ENCODE results near the gene RGS12.

The RGS12 gene

GRCh38 chr4:3301450-3302172 lies 8.8 kb downstream of the RGS12 start:
- peak; percentile 46 for DNase-seq (ENCODE audit: low spot score)
- no peak overlapping the region for H3K4me3 ChIP-seq
- TF ChIP-seq, protein P1, sequence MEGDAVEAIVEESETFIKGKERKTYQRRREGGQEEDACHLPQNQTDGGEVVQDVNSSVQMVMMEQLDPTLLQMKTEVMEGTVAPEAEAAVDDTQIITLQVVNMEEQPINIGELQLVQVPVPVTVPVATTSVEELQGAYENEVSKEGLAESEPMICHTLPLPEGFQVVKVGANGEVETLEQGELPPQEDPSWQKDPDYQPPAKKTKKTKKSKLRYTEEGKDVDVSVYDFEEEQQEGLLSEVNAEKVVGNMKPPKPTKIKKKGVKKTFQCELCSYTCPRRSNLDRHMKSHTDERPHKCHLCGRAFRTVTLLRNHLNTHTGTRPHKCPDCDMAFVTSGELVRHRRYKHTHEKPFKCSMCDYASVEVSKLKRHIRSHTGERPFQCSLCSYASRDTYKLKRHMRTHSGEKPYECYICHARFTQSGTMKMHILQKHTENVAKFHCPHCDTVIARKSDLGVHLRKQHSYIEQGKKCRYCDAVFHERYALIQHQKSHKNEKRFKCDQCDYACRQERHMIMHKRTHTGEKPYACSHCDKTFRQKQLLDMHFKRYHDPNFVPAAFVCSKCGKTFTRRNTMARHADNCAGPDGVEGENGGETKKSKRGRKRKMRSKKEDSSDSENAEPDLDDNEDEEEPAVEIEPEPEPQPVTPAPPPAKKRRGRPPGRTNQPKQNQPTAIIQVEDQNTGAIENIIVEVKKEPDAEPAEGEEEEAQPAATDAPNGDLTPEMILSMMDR (IDR thresholded peaks at IDR 0.05): no peak
- H3K27ac ChIP-seq: no peak overlapping the region

DNA sequence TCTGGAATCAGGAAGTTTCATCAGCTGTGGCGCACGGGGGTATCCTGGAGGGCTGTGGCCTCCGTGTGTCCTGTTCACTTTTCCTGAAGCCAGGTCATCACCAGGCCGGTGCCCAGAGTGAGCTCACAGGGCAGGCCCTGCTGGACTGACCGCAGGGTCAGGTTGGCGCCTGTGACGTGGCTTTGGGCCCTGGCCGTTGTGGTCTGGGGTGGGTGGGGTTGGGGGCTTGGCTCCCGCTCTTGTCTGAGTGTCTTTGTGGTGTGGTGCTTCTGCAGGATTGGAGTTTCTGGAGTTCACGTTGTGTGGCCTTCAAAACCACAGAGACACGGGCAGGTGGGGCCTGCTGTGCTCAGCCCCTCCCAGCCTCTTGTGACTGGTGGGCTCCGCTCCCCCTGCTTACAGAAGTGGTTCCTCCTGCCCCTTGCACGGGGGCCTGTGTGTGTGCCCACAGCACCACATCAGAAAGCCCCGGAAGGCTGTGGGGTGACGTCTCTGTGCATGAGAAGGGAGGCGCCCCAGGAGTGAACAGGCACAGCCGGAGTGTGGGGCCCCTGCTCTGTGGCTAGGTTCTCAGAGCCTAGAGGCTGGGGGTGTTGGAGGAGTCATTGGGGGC lies 9.5 kb downstream of the RGS12 start:
- Histone ChIP-seq H3K27ac (no peak overlapping the region), H3K4me3 (no peak overlapping the region)
- TF ChIP-seq, protein P1 (IDR thresholded peaks at IDR 0.05): no peak
- peak; percentile 64 for DNase-seq (ENCODE audit: low spot score)

GRCh38 chr4:3302786-3303564 lies 10.2 kb downstream of the RGS12 start:
- Histone ChIP-seq H3K27ac (no peak overlapping the region), H3K4me3 (no peak overlapping the region)
- DNase-seq (ENCODE audit: low spot score): peak; percentile 66
- TF ChIP-seq, protein P1 (IDR thresholded peaks at IDR 0.05): no peak

DNA sequence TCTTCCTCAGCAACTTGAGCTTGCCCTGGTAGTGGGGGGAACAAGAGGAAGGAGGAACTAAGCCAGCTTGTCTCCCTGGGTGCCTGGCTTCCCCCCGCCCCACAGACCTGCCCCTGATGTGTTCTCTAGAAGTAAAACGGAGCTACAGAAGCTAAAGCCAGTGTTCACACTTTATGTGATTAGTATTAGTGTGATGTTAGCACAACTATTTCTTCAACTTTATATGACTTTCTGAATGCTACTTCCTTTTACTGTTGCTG lies 10.7 kb downstream of the RGS12 start:
- H3K4me3 ChIP-seq: no peak overlapping the region
- TF ChIP-seq, protein P1 (IDR thresholded peaks at IDR 0.05): no peak
- DNase-seq (ENCODE audit: low spot score): no peak
- no peak overlapping the region for H3K27ac ChIP-seq

DNA sequence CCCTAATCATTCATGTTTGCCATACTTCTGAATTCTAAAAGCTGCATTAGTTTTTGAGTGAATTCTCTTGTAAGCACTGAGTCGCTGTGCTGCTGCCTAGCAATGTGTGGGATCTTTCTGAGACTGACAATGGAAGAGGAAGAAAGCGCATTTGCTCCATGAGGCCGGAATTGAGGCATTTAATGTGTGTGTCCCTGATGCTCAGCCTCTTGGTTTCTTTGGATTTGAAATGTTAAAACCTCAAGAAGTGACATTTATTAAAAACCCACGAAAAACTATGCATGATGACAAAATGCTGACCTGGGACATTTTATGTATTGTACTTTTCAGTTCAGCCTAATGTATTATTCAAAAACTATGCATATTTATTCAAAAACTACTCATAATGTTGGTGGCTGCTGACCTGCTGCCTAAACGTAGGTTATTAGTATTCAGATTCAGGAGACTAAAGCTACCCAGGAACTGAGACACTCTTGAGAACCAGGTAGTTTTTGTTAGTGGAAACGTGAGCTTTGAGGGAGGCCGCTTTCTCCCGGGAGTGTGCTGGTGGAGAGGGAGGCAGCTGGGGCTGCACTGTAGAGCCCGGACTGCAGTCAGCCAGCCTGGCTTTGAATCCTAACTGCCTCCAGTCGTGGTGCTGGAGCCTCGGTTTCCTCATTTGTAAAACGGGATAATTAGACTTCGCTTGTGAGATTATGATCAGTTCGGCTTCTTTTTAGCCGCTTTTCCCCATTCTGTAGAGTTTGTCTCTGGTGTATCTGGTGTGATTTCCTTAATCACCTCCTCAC lies 11.3 kb downstream of the RGS12 start:
- DNase-seq (ENCODE audit: low spot score): peak; percentile 47
- H3K4me3 ChIP-seq: peak overlapping the region; percentile 54
- TF ChIP-seq, protein P1 (IDR thresholded peaks at IDR 0.05): no peak
- H3K27ac ChIP-seq: no peak overlapping the region

DNA sequence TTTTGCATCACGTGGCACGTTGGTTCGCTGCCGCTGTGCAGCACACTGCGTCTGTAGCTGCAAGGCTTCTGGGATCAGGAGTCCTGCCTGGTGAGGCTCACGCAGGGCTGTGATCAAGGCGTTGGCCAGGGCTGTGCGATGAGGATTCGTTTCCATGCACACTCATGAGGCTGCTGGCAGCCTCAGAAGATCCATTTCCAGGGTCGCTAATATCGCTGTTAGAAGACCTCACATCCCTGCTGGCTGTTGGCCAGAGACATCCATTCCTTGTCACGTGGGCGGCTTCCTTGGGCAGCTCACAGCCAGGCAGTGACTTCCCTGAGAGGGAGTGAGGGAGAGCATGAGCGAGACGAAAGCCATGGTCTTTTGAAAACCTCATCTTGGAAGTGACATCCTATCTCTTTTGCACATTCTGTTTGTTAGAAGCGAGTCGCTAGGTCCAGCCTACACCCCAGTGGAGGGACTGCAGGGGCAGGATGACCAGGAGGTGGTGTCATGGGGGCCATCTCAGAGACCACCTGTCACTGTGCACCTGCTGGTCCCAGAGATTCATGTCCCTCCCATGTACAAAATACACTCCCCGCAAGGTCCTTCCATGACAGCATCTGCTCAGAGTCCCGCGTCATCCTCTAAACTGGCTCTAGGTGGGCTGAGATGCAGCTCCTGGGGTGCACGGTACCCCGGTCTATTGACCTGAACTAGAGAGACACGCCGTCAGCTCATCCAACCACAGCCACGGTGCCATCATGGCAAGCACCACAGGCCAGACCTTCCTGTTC lies 12.2 kb downstream of the RGS12 start:
- H3K27ac ChIP-seq: no peak overlapping the region
- peak; percentile 74 for DNase-seq (ENCODE audit: low spot score)
- H3K4me3 ChIP-seq: peak overlapping the region; percentile 54
- TF ChIP-seq, protein P1 (IDR thresholded peaks at IDR 0.05): no peak
